ENCODE measurements around the gene UBE2J1.
"Not testable (repeated sequence)": the region's sequence is repeated elsewhere in the genome, so short reads cannot be mapped to it uniquely, and the experiment has no call there.

The UBE2J1 gene

DNA sequence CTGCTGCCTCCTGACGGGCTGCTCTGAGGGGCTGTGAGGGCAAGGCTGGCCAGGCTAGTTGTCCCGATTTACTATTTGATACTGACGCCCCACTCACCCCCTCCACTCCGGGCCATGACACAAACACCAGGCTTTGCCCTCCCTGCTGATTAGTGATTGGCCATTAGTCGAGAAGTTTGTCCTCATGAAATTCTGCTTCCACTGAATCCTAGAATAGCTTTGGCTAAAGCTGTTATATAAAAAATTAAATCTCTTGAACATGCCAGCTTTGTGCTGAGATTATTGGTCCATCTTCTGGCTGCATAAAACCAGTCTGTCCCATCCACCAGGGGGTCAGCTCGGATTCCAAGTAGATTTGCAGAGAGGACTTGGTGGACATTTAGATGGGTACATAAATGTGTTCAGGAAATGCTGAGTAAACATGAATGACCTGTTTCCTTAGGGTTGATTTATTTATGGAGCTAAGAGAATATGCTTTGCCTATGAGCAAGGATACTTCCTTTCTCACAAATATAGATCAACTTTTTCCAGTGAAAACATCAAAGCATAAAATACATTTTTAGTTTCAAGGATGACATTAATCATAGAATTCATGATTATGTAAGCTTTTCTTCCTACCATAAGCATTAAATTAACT is 37.2 kb downstream of the UBE2J1 start, which contains the start of gene GABRR2:
TSS of gene GABRR2 (minus strand) at position 51 of the 637 bp plus-strand sequence. CDS start 134 bp downstream, outside the sequence.
- no peak for DNase-seq

- DNase-seq = no peak
Observed at GRCh38 chr6:89314692-89315091, 37.8 kb downstream of the UBE2J1 start.

DNA sequence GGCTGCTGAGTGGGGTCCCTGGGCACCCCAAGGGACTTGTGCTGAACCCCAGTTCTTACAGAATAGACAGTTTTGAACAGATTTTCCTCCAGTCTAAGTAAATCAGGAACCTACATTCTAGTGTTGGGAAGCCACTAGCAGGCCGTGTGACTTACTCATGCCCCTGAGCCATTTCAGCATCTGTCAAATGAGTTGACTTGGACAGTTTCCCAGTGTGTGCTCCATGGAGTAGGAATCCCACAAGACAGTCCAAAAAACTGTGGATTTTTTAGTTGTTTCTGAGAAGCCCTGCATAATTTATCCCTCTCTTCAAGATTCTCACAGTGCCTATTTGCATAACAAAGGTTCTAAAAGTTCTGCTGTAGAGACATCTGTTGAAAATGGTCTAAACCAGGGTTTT is 39.5 kb downstream of the UBE2J1 start:
- no peak for DNase-seq

- peak; percentile 59 for DNase-seq
Observed at GRCh38 chr6:89311853-89312531, 40.5 kb downstream of the UBE2J1 start.

- DNase-seq = no peak
Observed at GRCh38 chr6:89311530-89311852, 41.0 kb downstream of the UBE2J1 start.

- no peak for DNase-seq
Observed at GRCh38 chr6:89310929-89311328, 41.6 kb downstream of the UBE2J1 start.

GRCh38 chr6:89308525-89309395 is 43.8 kb downstream of the UBE2J1 start:
- DNase-seq = no peak

DNA sequence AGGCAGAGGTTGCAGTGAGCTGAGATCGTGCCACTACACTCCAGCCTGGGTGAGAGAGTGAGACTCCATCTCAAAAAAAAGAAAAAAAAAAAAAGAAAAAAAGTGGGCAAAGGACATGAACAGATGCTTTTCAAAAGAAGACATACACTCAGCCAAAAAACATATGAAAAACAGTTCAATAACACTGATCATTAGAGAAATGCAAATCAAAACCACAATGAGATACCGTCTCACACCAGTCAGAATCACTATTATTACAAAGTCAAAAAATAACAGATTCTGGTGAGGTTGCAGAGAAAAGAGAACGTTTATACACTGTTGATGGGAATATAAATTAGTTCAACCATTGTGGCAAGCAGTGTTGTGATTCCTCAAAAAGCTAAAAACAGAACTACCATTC is 48.0 kb downstream of the UBE2J1 start:
- not testable (repeated sequence) for DNase-seq

DNA sequence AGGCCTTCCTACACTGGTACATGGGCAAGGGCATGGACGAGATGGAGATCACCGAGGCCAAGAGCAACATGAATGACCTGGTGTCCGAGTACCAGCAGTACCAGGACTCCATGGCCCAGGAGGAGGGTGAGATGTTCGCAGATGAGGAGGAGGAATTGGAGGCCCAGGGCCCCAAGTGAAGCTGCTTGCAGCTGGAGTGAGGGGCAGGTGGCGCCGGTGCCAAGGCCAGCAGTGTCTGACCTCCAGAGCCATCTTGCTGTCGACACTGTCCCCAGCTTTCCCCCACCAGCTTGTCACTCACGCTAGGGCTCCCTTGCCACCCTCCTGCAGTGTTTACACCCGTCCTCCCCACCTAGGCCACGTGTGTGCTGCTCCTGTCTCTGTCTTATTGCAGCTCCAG is 49.6 kb downstream of the UBE2J1 start:
- DNase-seq = no peak

- no peak for DNase-seq
Observed at GRCh38 chr6:89302195-89302770, 50.2 kb downstream of the UBE2J1 start.

DNA sequence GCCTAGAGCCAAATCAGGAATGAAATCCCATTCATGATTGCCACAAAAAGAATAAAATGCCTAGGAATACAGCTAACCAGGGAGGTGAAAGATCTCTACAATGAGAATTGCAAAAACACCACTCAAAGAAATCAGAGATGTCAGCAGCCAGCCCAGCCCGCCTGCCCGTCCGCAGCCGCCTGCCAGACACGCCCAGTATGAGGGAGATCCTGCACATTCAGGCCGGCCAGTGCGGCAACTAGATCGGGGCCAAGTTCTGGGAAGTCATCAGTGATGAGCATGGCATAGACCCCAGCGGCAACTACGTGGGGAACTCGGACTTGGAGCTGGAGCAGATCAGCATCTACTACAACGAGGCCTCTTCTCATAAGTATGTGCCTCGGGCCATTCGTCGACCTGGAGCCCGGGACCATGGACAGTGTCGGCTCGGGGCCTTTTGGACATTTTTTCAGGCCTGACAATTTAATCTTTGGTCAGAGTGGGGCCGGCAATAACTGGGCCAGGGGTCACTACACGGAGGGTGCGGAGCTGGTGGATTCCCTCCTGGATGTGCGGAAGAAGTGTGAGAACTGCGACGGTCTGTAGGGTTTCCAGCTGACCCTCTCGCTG is 50.8 kb downstream of the UBE2J1 start:
- no peak for DNase-seq

DNA sequence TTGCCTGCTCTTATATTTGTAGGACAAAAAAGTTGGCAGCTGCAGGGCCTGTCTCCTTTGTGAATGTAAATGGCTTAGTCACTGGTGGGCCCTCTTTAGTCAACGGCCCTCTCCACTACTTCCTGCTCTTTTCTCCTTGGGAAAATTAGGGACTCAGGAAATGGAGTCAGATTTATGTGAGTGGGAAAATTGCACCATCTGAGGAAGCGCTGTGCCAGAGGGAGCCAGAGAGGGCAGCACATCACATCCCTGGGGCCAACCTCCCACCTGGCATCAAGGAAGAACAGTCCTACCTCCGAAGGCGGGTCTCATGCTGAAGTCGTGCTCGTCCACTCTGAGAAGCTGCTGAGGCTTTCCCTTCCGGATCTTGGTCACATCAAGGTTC is 53.1 kb downstream of the UBE2J1 start:
- no peak for DNase-seq

DNA sequence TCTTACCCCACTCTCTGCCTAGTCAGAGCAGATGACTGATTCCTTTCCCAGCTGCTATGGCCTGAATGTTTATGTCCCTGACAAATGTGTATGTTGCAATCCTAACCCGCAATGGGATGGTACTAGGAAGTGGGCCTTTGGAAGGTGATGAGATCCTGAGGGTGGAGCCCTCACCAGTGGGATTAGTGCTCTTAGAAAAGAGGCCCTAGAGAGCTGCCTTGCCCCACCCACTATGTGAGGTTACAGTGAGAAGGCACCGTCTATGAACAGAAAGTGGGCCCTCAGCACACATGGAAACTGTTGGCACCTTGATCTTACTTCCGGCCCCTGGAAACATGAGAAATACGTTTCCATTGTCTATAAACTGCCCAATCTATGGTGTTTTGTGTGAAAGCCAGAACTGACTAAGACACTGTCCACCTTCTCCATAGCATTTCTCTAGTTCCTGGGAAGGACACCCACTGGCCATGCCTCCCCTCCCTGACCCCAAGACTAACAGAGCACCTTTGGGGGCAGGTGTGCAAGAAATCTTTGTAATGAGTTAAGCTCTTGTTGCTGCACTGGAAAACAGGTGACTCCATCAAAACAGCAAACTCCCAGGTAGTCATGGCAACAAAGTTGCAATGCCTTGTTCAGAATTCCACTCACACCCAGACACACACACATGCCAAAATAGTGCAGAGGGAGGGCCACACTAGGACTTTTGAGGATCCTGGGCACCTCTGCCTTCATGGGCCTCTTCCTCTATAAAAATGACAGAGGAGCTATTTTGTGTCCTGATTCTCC is 53.6 kb downstream of the UBE2J1 start:
- no peak for DNase-seq

DNA sequence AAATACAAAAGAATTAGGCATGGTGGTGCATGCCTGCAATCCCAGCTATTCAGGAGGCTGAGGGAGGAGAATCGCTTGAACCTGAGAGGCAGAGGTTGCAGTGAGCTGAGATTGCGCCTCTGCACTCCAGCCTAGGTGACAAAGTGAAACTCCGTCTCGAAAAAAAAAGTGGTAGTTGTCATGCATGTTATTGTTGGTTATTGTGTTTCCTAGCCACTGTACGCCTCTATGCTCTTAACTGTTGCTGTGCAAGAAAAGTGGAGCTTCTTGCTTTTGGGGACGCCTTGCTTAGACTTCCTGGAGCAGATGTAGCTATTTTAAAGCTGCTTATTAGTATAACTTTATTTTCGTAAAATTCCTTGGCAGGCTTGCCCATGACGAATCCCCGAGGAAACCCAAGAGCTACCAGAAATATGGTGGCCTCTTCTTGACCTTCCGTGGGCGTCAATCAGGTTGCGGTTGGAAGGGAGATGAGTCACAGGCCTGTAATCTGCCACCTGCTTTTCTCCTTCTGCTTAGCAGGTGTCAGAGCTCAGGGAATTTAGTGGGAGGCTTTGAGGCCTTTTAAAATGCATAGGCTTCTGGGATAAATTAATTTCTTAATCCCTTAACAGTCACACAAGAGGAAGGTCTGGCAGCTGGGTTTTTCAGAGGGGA is 54.7 kb downstream of the UBE2J1 start:
- no peak for DNase-seq

GRCh38 chr6:89295981-89296380 is 56.5 kb downstream of the UBE2J1 start:
- DNase-seq = no peak

- not testable (repeated sequence) for DNase-seq
Observed at GRCh38 chr6:89295116-89295515, 57.4 kb downstream of the UBE2J1 start.

GRCh38 chr6:89291256-89291819 is 61.2 kb downstream of the UBE2J1 start:
- DNase-seq = no peak

GRCh38 chr6:89290401-89291155 is 61.9 kb downstream of the UBE2J1 start:
- no peak for DNase-seq

DNA sequence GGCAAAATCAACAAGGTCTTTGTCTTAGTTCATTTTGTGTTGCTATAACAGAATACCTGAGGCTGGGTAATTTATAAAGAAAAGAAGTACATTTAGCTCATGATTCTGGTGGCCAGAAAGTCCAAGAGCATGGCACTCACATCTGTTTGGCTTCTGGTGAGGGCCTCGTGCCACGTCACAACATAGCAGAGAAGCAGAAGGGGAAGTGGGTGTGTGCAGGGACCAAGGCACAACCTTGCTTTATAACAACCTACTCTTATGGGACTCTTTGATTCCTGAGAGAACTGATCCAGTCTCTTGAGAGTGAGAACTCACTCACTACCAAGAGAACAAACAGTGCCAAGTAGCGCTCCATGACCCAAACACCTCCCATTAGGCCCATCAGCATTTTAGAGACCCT is 62.8 kb downstream of the UBE2J1 start:
- no peak for DNase-seq

DNA sequence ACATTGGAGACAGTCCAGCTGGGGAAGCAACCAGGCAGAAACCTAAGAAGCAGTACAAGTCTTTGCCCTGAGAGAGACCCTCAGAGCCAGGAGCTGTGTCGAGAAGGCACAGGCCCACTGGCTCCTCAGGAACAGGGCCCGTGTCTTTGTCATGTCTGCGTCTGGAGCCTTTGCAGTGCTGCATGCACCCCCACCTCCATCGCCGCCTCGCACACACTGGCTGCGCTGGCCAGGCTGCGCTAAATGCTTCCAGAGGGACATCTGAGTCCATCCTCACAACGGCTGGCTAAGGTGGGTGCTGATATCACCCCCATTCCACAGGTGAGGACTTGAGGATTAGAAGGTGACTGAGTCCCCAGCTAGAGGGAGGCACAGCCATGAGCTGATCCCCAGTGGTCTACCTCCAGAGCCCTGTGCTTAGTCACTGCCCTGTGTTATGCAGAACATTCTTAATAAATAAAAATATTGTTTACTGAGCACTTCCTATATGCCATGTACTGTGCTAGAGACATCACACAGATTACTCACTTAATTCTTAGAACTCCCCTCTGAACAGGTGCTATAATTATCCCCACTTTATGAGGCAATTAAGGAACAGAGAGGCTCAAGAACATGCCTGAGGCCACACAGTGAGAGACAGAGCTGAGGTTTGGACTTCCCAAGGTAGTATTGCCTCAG is 65.0 kb downstream of the UBE2J1 start:
- no peak for DNase-seq

Measured in NCI-H2029 (cell line).